HG03025 (cell line): ENCODE measurements around the gene CENPP.

Experiments
- ATAC-seq: cut with Tn5 transposase; IDR thresholded peaks from one replicate; pipeline ENCODE4 v1.9.1; 2021; ENCODE audit warnings: mild to moderate bottlenecking, moderate library complexity; ENCODE audit not compliant: unreplicated experiment, low FRiP score

CENPP gene

GRCh38 chr9:92501671-92502393, 176.1 kb downstream of the CENPP start:
- no peak for ATAC-seq

GRCh38 chr9:92503156-92503555, 177.4 kb downstream of the CENPP start:
- no peak for ATAC-seq

GRCh38 chr9:92504881-92505280, 179.1 kb downstream of the CENPP start:
- no peak for ATAC-seq

GRCh38 chr9:92506184-92506857, 180.6 kb downstream of the CENPP start:
- ATAC-seq, result no peak

- ATAC-seq, result no peak
Measured at GRCh38 chr9:92507005-92507404, 181.3 kb downstream of the CENPP start.

- no peak for ATAC-seq
Measured at GRCh38 chr9:92507496-92507895, 181.7 kb downstream of the CENPP start.

- ATAC-seq, result no peak
Measured at GRCh38 chr9:92508018-92508820, 182.5 kb downstream of the CENPP start.

- no peak for ATAC-seq
Measured at GRCh38 chr9:92509050-92509449, 183.3 kb downstream of the CENPP start.

GRCh38 chr9:92510747-92511146, 185.0 kb downstream of the CENPP start:
- no peak for ATAC-seq

GRCh38 chr9:92512622-92513021, 186.9 kb downstream of the CENPP start:
- no peak for ATAC-seq

- ATAC-seq, result no peak
Measured at GRCh38 chr9:92513349-92513748, 187.6 kb downstream of the CENPP start.

- ATAC-seq, result no peak
Measured at GRCh38 chr9:92514635-92515034, 188.9 kb downstream of the CENPP start.

- no peak for ATAC-seq
Measured at GRCh38 chr9:92516521-92516920, 190.8 kb downstream of the CENPP start.

- no peak for ATAC-seq
Measured at GRCh38 chr9:92517046-92517445, 191.3 kb downstream of the CENPP start.

GRCh38 chr9:92518199-92518598, 192.4 kb downstream of the CENPP start:
- no peak for ATAC-seq

- ATAC-seq, result no peak
Measured at GRCh38 chr9:92520837-92521236, 195.1 kb downstream of the CENPP start.

GRCh38 chr9:92522983-92523970, 197.5 kb downstream of the CENPP start:
- ATAC-seq, result no peak

GRCh38 chr9:92524881-92525280, 199.1 kb downstream of the CENPP start:
- no peak for ATAC-seq

GRCh38 chr9:92525306-92525705, 199.6 kb downstream of the CENPP start:
- ATAC-seq, result no peak

GRCh38 chr9:92527291-92527828, 201.6 kb downstream of the CENPP start:
- no peak for ATAC-seq
